ENCODE results near the gene RFC2. TPM values are rescaled to one million over a fixed set of nuclear protein-coding genes. Genes with fewer than 3 reads are reported as not detected.

RFC2 gene
- polyA plus RNA-seq, 1 experiment: 22.1 TPM

- peaks cover 1% of the 10 kb centered on the region for H3K36me3 ChIP-seq (ENCODE audit: control insufficient read depth, insufficient read depth, low read length)
- no peaks in the 10 kb centered on the region for H3K27me3 ChIP-seq (ENCODE audit: control insufficient read depth, insufficient read depth, low read length)
- ChIA-PET POLR2A (no interaction called here), CTCF (interaction anchor here (0.8 to 1.1 kb wide), 2 partner anchors 22 to 113 kb away, joined by 3 read pairs; no protein-coding TSS in a partner anchor)
- TF ChIP-seq CTCF (IDR thresholded peaks at IDR 0.05; ENCODE audit: insufficient read depth, low read depth, low read length): no peak
- no peak overlapping the region for H3K4me3 ChIP-seq (ENCODE audit: low read depth, low read length)
- DNase-seq (ENCODE audit: low read depth): no peak
Measured at GRCh38 chr7:74181821-74182220, 72.4 kb downstream of the RFC2 start.

Small RNA genes within 50 kb of the gene (small RNA-seq; reads per million reads assigned to genes)
- gene MIR590 (ENCODE audit: insufficient read length, low read depth, low replicate concordance): 932 reads per million, percentile 96 among the genes with 10 or more reads in this experiment

Other genes with a start within 250 kb of the RFC2 start
- 419 and 619 TPM in 2 replicates for gene ELN, start 226.2 kb downstream of the RFC2 start, polyA plus RNA-seq (2011; rRNA removed)
- 29.8 and 45.7 TPM in 2 replicates for gene LIMK1, start 170.6 kb downstream of the RFC2 start, polyA plus RNA-seq (2011; rRNA removed)
- 385 and 393 TPM in 2 replicates for gene EIF4H, start 80.0 kb downstream of the RFC2 start, polyA plus RNA-seq (2011; rRNA removed)
- 0.34 and 0.59 TPM in 2 replicates for gene LAT2, start 44.4 kb downstream of the RFC2 start, polyA plus RNA-seq (2011; rRNA removed)
- 4.0 and 5.6 TPM in 2 replicates for gene CLIP2, start 35.0 kb upstream of the RFC2 start, polyA plus RNA-seq (2011; rRNA removed)
- 23.8 and 29.0 TPM in 2 replicates for gene GTF2IRD1, start 199.5 kb upstream of the RFC2 start, polyA plus RNA-seq (2011; rRNA removed)